GM21737 (cell line): Measurements from ENCODE around the gene SPINDOC.

Source experiments
- ATAC-seq: cut with Tn5 transposase; IDR thresholded peaks from one replicate; pipeline ENCODE4 v1.9.1; 2021; ENCODE audit warnings: mild to moderate bottlenecking, moderate library complexity; ENCODE audit not compliant: unreplicated experiment

Gene SPINDOC

GRCh38 chr11:63829823-63830489, 16.7 kb downstream of the SPINDOC start:
- no peak for ATAC-seq

GRCh38 chr11:63831326-63831725, 18.1 kb downstream of the SPINDOC start:
- no peak for ATAC-seq

- no peak for ATAC-seq
These were observed 19.1 kb downstream of the SPINDOC start for GRCh38 chr11:63832336-63832735.

GRCh38 chr11:63833048-63833447, 19.8 kb downstream of the SPINDOC start:
- no peak for ATAC-seq

GRCh38 chr11:63834535-63835157, 21.4 kb downstream of the SPINDOC start:
- no peak for ATAC-seq

GRCh38 chr11:63835158-63835545, 21.9 kb downstream of the SPINDOC start:
- ATAC-seq, result no peak

- ATAC-seq, result no peak
These were observed 23.9 kb downstream of the SPINDOC start for GRCh38 chr11:63837027-63837688.

GRCh38 chr11:63837739-63838138, 24.5 kb downstream of the SPINDOC start:
- ATAC-seq, result no peak

- no peak for ATAC-seq
These were observed 25.0 kb downstream of the SPINDOC start for GRCh38 chr11:63838150-63838677.

- peak; percentile 72 for ATAC-seq
These were observed 25.6 kb downstream of the SPINDOC start, which contains the start of gene MARK2 for GRCh38 chr11:63838678-63839507. Gene MARK2 (plus strand): TSS chr11:63839110. CDS start chr11:63839507, 397 bp downstream.

- peak; percentile 6 for ATAC-seq
These were observed 26.5 kb downstream of the SPINDOC start for GRCh38 chr11:63839508-63840355.

GRCh38 chr11:63840356-63841060, 27.3 kb downstream of the SPINDOC start:
- no peak for ATAC-seq

- ATAC-seq, result no peak
These were observed 28.3 kb downstream of the SPINDOC start for GRCh38 chr11:63841554-63841953.

GRCh38 chr11:63843041-63843440, 29.8 kb downstream of the SPINDOC start:
- no peak for ATAC-seq

- ATAC-seq, result no peak
These were observed 31.6 kb downstream of the SPINDOC start for GRCh38 chr11:63844836-63845235.

- ATAC-seq, result no peak
These were observed 32.0 kb downstream of the SPINDOC start for GRCh38 chr11:63845303-63845702.

GRCh38 chr11:63845911-63846310, 32.7 kb downstream of the SPINDOC start:
- ATAC-seq, result no peak

GRCh38 chr11:63846897-63847296, 33.6 kb downstream of the SPINDOC start:
- no peak for ATAC-seq

GRCh38 chr11:63847363-63847762, 34.1 kb downstream of the SPINDOC start:
- no peak for ATAC-seq
